Activated T-cell treated with anti-CD3 and anti-CD28 coated beads, Interleukin-2, amount 50 U/mL, for 4 hours (primary cell): ENCODE results near the gene GCN1. TPM values are rescaled to one million over a fixed set of nuclear protein-coding genes. Genes with fewer than 3 reads are reported as not detected.

Experiments used
- total RNA-seq, 3 donors: library from RNA; stranded (reverse); gene quantifications; one replicate each; pipeline ENCODE4 v1.2.1, GENCODE V29; 2021

The GCN1 gene
- total RNA-seq, 3 donors from 2014 or later: 192 to 204 (median 200) TPM

Other genes starting within 250 kb of the GCN1 start
- gene BICDL1, start 205.5 kb downstream of the GCN1 start, total RNA-seq: 100 to 1,000 TPM; 121 to 152 (median 130) TPM
- 10 to 100 TPM; 70.4 to 90.8 (median 74.6) TPM for gene RAB35, start 78.0 kb downstream of the GCN1 start, total RNA-seq
- gene RPLP0, start 6.4 kb upstream of the GCN1 start, total RNA-seq: 1,000 to 10,000 TPM; 4,185 to 4,369 (median 4,226) TPM
- gene PXN, start 71.0 kb upstream of the GCN1 start, total RNA-seq: 10 to 100 TPM; 49.2 to 54.0 (median 51.1) TPM
- gene RNU4-2, start 97.2 kb upstream of the GCN1 start, total RNA-seq: 1,000 to 10,000 TPM; 2,997 to 5,108 (median 5,011) TPM
- 1,000 to 10,000 TPM in 2 of 3 donors, 100 to 1,000 TPM in 1; 980 to 2,356 (median 1,498) TPM for gene RNU4-1, start 98.5 kb upstream of the GCN1 start, total RNA-seq
- 1 to 10 TPM; 1.3 to 1.8 (median 1.5) TPM for gene SIRT4, start 107.6 kb upstream of the GCN1 start, total RNA-seq
- 1 to 10 TPM in 2 of 3 donors, under 1 TPM in 1; 0.79 to 1.3 (median 1.1) TPM for gene PLA2G1B, start 133.1 kb upstream of the GCN1 start, total RNA-seq
- under 1 TPM; 0.16 to 0.41 (median 0.25) TPM for gene MSI1, start 174.4 kb upstream of the GCN1 start, total RNA-seq
- 100 to 1,000 TPM; 495 to 510 (median 508) TPM for gene COX6A1, start 243.4 kb upstream of the GCN1 start, total RNA-seq